ENCODE results near the gene SLIT3.

DNA sequence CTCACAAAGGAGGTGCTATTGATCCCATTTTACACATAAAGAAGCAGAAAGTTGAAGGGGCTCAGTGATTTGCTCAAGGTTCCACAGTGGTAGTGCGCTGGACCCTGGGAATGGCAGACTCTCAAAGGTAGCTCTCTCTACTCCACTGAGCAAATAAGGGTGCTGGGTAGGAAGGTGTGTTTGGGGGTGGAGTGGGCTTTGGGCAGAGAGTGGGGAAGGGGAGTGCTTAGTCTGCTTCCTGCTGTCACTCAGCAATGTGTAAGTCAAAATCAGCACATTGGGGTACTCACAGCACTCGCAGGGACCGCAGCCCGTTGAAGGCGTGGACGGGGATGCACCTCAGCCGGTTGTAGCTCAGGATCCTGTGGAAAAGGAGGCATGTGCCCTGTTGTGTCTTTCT is 579.0 kb downstream of the SLIT3 start:
- no peak for TF ChIP-seq EZH2phosphoT487 (IDR thresholded peaks at IDR 0.05; ENCODE audit: borderline replicate concordance, low read length)
- TF ChIP-seq, protein P1, sequence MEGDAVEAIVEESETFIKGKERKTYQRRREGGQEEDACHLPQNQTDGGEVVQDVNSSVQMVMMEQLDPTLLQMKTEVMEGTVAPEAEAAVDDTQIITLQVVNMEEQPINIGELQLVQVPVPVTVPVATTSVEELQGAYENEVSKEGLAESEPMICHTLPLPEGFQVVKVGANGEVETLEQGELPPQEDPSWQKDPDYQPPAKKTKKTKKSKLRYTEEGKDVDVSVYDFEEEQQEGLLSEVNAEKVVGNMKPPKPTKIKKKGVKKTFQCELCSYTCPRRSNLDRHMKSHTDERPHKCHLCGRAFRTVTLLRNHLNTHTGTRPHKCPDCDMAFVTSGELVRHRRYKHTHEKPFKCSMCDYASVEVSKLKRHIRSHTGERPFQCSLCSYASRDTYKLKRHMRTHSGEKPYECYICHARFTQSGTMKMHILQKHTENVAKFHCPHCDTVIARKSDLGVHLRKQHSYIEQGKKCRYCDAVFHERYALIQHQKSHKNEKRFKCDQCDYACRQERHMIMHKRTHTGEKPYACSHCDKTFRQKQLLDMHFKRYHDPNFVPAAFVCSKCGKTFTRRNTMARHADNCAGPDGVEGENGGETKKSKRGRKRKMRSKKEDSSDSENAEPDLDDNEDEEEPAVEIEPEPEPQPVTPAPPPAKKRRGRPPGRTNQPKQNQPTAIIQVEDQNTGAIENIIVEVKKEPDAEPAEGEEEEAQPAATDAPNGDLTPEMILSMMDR (conservative IDR thresholded peaks at IDR 0.05; ENCODE audit: low read depth, low read length) = no peak
- no peak for TF ChIP-seq EZH2 (IDR thresholded peaks at IDR 0.05; ENCODE audit: low read length, unreplicated experiment)

Data from PC-3 (cell line).